ENCODE data around the gene DAB1. TPM values are rescaled to one million over a fixed set of nuclear protein-coding genes. Genes with fewer than 3 reads are reported as not detected.

The DAB1 gene
- total RNA-seq, 6 experiments from 2014 or later, result 0.13 to 1.2 (median 0.23) TPM

GRCh38 chr1:56963667-56964066, 460.2 kb downstream of the DAB1 start:
- Mint-ChIP-seq H3K36me3 (ENCODE audit: low read depth) (no peaks in the 10 kb centered on the region), H3K27ac (no peak overlapping the region), H3K4me1 (ENCODE audit: low read depth) (peaks cover 13% of the 10 kb centered on the region), H3K27me3 (ENCODE audit: insufficient read depth) (no peaks in the 10 kb centered on the region), H3K9me3 (peaks cover 2% of the 10 kb centered on the region; the same call in 1 of the 2 replicates), H3K4me3 (no peak overlapping the region)
- no peak for TF ChIP-seq CTCF (IDR thresholded peaks at IDR 0.05)
- DNase-seq, result no peak

GRCh38 chr1:56961426-56961825, 462.4 kb downstream of the DAB1 start:
- no peak for DNase-seq
- no peaks in the 10 kb centered on the region for H3K9me3 Mint-ChIP-seq
- peaks cover 20% of the 10 kb centered on the region for H3K4me1 Mint-ChIP-seq (ENCODE audit: low read depth)
- no peak for TF ChIP-seq CTCF (IDR thresholded peaks at IDR 0.05)
- no peaks in the 10 kb centered on the region for H3K27me3 Mint-ChIP-seq (ENCODE audit: insufficient read depth)
- H3K27ac Mint-ChIP-seq, result no peak overlapping the region
- H3K4me3 Mint-ChIP-seq, result no peak overlapping the region
- H3K36me3 Mint-ChIP-seq (ENCODE audit: low read depth), result no peaks in the 10 kb centered on the region

- H3K4me1 Mint-ChIP-seq (ENCODE audit: low read depth), result peaks cover 20% of the 10 kb centered on the region
Measured at GRCh38 chr1:56958526-56958925, 465.3 kb downstream of the DAB1 start.

GRCh38 chr1:56957931-56958330, 465.9 kb downstream of the DAB1 start:
- Mint-ChIP-seq H3K36me3 (ENCODE audit: low read depth) (no peaks in the 10 kb centered on the region), H3K9me3 (no peaks in the 10 kb centered on the region), H3K27ac (no peak overlapping the region), H3K4me3 (peak overlapping the region; percentile 2; the same call in 1 of the 2 replicates), H3K4me1 (ENCODE audit: low read depth) (peaks cover 20% of the 10 kb centered on the region), H3K27me3 (ENCODE audit: insufficient read depth) (no peaks in the 10 kb centered on the region)
- TF ChIP-seq CTCF (IDR thresholded peaks at IDR 0.05), result no peak
- no peak for DNase-seq

More at GRCh38 chr1:56958526-56958925, 465.3 kb downstream of the DAB1 start:
- no peak overlapping the region for H3K4me3 Mint-ChIP-seq
- H3K27me3 Mint-ChIP-seq (ENCODE audit: insufficient read depth), result no peaks in the 10 kb centered on the region
- no peak overlapping the region for H3K27ac Mint-ChIP-seq
- no peak for TF ChIP-seq CTCF (IDR thresholded peaks at IDR 0.05)
- H3K36me3 Mint-ChIP-seq (ENCODE audit: low read depth), result no peaks in the 10 kb centered on the region
- H3K9me3 Mint-ChIP-seq, result no peaks in the 10 kb centered on the region
- peak; percentile 74 for DNase-seq

GRCh38 chr1:56954664-56955063, 469.2 kb downstream of the DAB1 start:
- TF ChIP-seq CTCF (IDR thresholded peaks at IDR 0.05), result no peak
- Mint-ChIP-seq H3K4me3 (no peak overlapping the region), H3K9me3 (no peaks in the 10 kb centered on the region)

GRCh38 chr1:56953386-56953785, 470.5 kb downstream of the DAB1 start:
- H3K9me3 Mint-ChIP-seq, result no peaks in the 10 kb centered on the region
- DNase-seq, result no peak
- no peaks in the 10 kb centered on the region for H3K27me3 Mint-ChIP-seq (ENCODE audit: insufficient read depth)
- no peak for TF ChIP-seq CTCF (IDR thresholded peaks at IDR 0.05)
- no peak overlapping the region for H3K27ac Mint-ChIP-seq
- no peaks in the 10 kb centered on the region for H3K36me3 Mint-ChIP-seq (ENCODE audit: low read depth)
- H3K4me1 Mint-ChIP-seq (ENCODE audit: low read depth), result peaks cover 11% of the 10 kb centered on the region
- H3K4me3 Mint-ChIP-seq, result no peak overlapping the region

More at GRCh38 chr1:56954664-56955063, 469.2 kb downstream of the DAB1 start:
- no peak overlapping the region for H3K27ac Mint-ChIP-seq
- no peak for DNase-seq
- peaks cover 20% of the 10 kb centered on the region for H3K4me1 Mint-ChIP-seq (ENCODE audit: low read depth)
- H3K27me3 Mint-ChIP-seq (ENCODE audit: insufficient read depth), result no peaks in the 10 kb centered on the region
- H3K36me3 Mint-ChIP-seq (ENCODE audit: low read depth), result no peaks in the 10 kb centered on the region

Data from HFFc6 (cell line).